ENCODE results near the gene SRRT.

Gene SRRT

DNA sequence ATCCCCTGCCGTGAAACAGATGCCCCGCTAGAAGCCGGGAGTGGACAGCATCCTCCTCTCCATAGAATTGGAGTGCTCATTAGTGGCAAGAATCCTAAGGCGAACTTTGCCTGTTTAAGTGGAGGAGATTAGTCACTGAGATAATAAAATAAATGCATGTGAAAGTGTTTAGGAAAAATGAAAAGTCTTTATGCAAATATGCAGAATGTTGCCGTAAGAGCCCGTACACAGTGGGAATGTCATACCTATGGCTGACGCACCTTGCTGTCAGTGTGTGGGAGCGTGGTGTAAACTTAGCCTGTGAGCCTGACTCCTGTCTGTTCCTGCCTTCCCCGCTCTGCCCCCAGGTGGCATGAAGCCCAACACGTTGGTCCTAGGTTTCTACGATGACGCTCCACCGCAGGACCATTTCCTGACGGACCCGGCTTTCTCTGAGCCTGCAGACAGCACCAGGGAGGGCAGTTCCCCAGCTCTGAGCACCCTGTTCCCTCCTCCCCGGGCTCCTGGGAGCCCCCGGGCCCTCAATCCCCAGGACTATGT lies 9.5 kb upstream of the SRRT start:
- TF ChIP-seq, protein P1, sequence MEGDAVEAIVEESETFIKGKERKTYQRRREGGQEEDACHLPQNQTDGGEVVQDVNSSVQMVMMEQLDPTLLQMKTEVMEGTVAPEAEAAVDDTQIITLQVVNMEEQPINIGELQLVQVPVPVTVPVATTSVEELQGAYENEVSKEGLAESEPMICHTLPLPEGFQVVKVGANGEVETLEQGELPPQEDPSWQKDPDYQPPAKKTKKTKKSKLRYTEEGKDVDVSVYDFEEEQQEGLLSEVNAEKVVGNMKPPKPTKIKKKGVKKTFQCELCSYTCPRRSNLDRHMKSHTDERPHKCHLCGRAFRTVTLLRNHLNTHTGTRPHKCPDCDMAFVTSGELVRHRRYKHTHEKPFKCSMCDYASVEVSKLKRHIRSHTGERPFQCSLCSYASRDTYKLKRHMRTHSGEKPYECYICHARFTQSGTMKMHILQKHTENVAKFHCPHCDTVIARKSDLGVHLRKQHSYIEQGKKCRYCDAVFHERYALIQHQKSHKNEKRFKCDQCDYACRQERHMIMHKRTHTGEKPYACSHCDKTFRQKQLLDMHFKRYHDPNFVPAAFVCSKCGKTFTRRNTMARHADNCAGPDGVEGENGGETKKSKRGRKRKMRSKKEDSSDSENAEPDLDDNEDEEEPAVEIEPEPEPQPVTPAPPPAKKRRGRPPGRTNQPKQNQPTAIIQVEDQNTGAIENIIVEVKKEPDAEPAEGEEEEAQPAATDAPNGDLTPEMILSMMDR (conservative IDR thresholded peaks at IDR 0.05; ENCODE audit: low read depth, low read length): no peak
- DNase-seq (ENCODE audit: low read depth): no peak
- H3K4me3 ChIP-seq (ENCODE audit: low read depth, low read length): no peak overlapping the region

DNA sequence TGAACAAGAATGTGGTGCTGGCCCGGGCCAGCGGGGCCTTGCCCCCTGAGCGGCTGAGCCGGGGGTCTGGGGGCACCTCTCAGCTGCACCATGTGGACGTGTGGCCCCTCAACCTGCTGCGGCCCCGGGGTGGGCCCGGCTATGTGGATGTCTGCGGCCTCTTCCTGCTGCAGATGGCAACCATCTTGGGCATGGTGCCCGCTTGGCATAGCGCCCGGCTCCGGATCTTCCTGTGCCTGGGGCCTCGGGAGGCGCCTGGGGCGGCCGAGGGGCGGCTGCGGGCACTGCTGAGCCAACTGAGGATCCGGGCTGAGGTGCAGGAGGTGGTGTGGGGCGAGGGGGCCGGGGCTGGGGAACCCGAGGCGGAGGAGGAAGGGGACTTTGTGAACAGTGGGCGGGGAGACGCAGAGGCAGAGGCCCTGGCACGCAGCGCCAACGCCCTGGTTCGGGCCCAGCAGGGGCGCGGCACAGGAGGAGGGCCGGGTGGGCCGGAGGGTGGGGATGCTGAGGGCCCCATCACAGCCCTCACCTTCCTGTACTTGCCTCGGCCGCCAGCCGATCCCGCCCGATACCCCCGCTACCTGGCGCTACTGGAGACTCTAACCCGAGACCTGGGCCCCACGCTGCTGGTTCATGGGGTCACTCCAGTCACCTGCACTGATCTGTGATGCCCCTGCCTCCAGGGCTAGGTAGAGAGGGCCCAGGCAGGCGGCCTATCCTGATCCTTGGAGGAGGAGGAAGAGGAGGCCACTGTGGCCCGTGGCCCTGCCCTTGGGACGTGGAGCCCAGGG lies 8.8 kb upstream of the SRRT start:
- TF ChIP-seq, protein P1 (conservative IDR thresholded peaks at IDR 0.05; ENCODE audit: low read depth, low read length): no peak
- H3K4me3 ChIP-seq (ENCODE audit: low read depth, low read length): no peak overlapping the region
- DNase-seq (ENCODE audit: low read depth): no peak

DNA sequence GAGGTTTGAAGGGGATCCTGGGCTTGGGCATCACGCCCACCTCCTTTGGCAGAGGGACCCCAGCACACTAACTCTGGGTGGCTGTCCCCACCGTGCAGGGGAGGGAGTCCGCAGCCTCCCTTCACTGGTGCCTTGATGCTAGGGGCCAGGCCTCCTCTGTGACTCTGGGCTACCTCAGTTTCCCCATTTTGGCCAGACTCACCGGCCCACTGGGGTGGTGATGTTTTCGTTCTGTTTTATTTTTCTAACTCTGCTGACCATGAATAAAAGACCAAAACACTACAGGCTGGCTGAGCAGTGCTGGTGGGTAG lies 8.2 kb upstream of the SRRT start:
- peak overlapping the region; percentile 96 for H3K4me3 ChIP-seq (ENCODE audit: low read depth, low read length)

DNA sequence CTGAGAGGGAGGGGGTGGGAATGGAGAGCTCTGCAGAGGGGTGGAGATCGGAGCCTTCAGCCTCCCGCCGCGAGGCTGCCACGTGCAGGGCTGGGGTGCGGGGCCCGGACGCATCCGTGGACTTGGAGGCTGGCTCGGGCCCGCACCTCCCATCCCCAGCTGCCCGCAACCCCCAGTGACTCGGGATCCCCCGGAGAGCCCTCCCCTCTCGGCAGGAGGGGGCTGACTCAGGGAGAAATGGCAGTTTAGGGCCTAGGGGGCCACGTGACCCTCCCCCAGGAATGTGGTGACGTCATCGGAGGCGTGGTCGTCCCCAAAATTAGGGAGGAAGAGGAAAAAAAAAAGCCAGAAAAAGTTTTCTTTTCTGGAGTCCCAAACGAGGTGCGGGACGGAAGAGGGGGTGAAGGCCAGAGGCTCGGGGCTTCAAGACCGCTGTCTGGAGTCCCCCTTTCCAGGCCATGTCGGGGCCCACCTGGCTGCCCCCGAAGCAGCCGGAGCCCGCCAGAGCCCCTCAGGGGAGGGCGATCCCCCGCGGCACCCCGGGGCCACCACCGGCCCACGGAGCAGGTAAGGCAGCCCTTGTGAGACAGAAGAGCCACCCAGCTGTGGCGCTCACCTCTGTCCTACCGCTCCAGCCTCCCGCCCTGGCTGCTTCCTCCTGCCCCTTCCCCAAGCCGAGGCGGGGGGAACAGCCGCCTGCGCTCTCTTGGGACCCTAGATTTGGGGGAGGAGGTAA lies 7.7 kb upstream of the SRRT start, which contains the start of gene TRIP6:
Gene TRIP6, plus strand, starts transcription at position 348 of the 736 bp plus-strand sequence. Its CDS starts 111 bp downstream, at position 459.
- TF ChIP-seq, protein P1 (conservative IDR thresholded peaks at IDR 0.05; ENCODE audit: low read depth, low read length): no peak
- DNase-seq (ENCODE audit: low read depth): peak; percentile 97
- peak within 1 kb of the TSS; percentile 96 for H3K4me3 ChIP-seq (ENCODE audit: low read depth, low read length)

More for the DNA sequence above, 8.2 kb upstream of the SRRT start:
- DNase-seq (ENCODE audit: low read depth): no peak
- TF ChIP-seq, protein P1 (conservative IDR thresholded peaks at IDR 0.05; ENCODE audit: low read depth, low read length): no peak

DNA sequence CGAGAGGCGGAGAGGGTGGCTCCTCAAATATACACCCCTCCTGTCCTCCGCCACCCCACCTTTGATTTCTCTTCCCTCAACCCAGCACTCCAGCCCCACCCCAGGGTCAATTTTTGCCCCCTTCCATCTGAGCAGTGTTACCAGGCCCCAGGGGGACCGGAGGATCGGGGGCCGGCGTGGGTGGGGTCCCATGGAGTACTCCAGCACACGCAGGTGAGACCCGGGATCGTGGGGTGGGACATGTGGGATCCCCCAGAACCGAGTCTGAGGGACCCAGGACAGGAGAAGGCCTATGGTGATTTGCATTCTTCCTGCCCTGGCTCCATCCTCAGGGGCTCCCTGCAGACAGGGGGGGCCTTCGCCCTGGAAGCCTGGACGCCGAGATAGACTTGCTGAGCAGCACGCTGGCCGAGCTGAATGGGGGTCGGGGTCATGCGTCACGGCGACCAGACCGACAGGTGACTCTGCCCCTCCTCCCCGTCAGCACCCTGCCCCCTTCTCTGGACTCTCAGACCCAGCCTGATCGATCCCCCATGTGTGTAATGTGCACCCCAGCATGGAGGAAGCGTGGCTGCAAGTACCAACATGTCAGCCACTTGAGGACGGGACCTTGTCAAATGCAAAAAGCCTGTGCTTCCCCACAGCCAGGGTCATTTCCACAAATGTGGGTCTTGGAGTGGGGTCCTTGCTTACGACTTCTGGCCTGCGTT lies 7.0 kb upstream of the SRRT start:
- TF ChIP-seq, protein P1 (conservative IDR thresholded peaks at IDR 0.05; ENCODE audit: low read depth, low read length): peak; percentile 3

DNA sequence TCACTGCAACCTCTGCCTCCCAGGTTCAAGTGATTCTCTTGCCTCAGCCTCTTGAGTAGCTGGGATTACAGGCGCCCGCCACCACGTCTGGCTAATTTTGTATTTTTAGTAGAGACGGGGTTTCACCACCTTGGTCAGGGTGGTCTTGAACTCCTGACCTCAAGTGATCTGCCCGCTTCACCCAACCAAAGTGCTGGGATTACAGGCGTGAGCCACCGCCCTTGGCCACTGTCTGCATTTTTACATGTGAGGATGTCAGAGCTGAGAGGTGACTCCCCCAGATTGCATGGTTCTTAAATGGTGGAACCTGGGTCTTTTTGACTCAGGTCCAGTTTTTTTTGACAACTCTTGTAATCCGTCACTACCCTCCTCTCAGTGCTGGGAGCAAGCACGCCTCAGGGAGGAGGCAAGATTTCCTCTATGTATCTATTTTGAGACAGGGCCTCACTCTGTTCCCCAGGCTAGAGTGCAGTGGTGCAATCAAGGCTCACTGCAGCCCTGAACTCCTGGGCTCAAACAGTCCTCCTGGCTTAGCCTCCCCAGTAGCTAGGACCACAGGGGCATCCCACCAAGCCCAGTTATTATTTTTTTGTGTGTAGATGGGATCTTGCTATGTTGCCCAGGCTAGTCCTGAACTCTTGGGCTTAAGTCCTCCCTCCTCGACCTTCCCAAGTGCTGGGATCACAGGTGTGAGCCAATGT lies 1.2 kb upstream of the SRRT start:
- no peak for DNase-seq (ENCODE audit: low read depth)
- H3K4me3 ChIP-seq (ENCODE audit: low read depth, low read length): no peak overlapping the region
- TF ChIP-seq, protein P1 (conservative IDR thresholded peaks at IDR 0.05; ENCODE audit: low read depth, low read length): no peak

More for the DNA sequence above, 7.0 kb upstream of the SRRT start:
- DNase-seq (ENCODE audit: low read depth): peak; percentile 24
- peak overlapping the region; percentile 96 for H3K4me3 ChIP-seq (ENCODE audit: low read depth, low read length)
